Activated CD8-positive, alpha-beta memory T cell treated with anti-CD3 and anti-CD28 coated beads, Interleukin-2, amount 50 U/mL, for 4 hours (primary cell): ENCODE results near the gene PPP1R13L.

ENCODE experiments used
- DNase-seq: peaks from one replicate; pipeline ENCODE4 v3.0.0-alpha.2; 2020

The PPP1R13L gene

DNA sequence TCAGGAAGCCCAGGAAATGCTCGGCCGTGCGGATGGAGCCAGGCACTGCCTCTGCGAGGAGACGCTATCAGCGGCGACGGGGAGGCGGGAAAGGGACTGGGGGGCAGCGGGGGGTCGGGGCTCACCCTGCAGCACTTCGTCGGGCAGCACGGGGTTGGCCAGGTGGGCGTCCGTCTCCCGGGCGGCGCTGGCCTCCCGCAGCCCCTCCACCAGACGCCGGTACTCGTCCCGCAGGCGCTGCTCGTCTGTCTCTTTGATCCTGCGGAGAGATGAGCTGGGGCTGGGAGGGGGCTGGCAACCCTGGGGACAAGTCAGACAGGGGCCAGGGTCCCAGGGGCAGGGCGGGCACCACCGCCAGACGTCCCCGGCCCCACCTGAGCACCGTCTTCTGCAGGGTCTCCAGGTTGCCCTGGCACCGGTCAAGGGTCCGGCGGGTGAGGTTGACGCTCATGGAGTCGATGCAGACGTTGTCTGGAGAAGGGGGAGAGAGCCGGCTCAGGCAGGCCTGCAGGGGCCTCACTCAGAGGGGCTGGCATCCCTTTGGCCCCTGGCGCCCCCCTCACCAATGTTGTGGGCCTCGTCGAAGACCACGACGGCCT lies 40.9 kb downstream of the PPP1R13L start:
- no peak for DNase-seq

- no peak for DNase-seq
Measured at GRCh38 chr19:45362291-45362690, 42.6 kb downstream of the PPP1R13L start.

GRCh38 chr19:45361608-45362007 lies 43.3 kb downstream of the PPP1R13L start:
- no peak for DNase-seq

DNA sequence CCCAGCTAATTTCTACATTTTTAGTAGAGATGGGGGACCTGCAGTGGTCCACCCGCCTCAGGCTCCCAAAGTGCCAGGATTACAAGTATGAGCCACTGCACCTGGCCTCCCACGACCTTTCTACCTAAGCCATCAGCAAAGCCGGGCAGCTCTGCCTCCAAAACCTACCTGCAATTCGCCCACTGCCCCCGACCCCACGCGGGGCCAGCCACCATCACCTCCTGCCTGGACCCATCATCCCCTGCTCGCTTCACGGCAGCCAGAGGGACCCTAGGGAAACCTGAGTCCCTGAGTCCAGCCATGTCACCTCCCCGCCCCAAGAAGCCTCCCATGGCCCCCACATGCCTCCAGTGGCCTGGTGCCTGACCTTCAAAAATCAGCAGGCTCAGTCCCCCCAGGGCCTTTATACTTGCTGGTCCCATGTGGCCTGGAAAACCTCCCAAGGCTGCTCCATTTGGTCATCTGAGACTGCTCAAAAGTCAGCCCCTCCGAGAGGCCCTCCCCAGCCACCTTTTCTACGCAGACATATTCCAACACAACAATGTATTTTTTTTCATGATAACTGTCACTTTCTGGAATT lies 46.6 kb downstream of the PPP1R13L start:
- DNase-seq: no peak

GRCh38 chr19:45357445-45357783 lies 47.5 kb downstream of the PPP1R13L start:
- no peak for DNase-seq

DNA sequence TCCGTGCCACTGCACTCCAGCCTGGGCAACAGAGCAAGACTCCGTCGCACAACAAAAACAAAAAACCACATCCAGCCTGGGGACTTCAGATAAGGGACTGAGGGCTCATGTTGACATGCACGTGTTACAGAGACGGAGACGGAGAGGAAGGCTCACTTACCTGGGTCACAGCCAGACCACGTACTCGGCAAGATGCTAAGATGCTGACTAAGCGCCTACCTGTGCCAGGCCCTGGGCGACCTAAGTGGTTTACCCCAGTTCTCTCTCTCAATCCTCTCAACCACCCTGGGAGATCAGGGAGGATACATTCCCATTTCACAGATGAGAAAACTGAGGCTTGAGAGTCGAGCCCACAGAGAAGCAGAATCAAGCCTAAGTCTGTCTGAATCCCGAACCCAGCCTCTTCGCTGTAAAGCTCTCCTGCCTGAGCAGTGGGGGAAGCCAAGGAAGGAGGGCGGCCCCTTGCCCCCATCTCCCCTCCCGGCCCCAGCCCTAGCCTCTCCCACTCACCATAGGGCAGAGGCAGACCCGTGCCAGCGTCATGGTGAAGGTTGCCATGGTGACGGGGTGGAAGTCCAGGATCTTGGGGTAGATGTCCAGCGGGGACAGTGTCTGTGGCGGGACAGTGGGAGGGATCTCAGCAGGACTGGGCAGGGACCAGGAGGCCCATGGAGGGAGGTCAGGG lies 48.0 kb downstream of the PPP1R13L start:
- no peak for DNase-seq

- DNase-seq: no peak
Measured at GRCh38 chr19:45355910-45356309, 49.0 kb downstream of the PPP1R13L start.

GRCh38 chr19:45355402-45355801 lies 49.5 kb downstream of the PPP1R13L start:
- DNase-seq: no peak

- DNase-seq: no peak
Measured at GRCh38 chr19:45354241-45354842, 50.5 kb downstream of the PPP1R13L start.

DNA sequence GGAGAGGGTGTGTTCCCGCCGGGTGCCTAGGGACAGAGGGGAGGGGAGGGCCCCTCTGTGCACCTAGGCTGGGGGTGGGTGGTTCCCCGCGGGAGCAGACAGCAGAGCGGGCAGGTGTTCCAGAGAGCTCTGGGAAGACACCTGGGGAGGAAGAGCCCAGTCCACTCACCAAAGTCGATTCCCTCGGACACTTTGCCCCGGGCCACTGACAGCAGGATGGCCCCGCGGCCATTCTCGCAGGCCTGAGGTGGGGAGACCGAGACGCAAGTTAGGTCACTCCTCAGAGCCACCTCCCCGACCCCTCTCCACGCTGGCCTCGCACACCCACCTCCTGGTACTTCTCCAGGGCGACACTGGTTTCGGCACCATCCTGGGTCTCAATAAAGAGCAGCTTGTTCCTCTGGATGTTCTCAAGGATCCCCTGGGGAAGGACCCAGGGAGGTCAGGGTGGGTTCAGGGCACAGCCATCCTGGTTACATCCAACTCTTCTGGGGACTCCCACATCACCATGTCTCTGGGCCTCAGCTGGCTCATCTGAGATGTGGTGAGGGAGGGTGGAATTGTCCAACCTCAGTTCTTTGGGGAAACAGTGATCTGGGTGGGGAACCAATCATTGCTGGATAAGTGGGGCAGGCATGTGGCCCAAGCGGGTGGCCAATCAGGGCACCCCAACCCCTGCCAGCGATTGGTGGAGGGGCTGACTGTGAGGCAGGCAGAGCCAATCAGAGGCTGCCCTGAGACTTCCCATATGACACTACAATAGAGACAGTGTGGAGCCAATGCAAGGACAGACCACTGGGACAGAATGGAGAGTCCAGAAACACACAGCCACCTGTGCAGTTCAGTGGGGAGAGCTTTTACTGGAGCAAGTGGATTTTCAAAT lies 51.7 kb downstream of the PPP1R13L start:
- DNase-seq: no peak

DNA sequence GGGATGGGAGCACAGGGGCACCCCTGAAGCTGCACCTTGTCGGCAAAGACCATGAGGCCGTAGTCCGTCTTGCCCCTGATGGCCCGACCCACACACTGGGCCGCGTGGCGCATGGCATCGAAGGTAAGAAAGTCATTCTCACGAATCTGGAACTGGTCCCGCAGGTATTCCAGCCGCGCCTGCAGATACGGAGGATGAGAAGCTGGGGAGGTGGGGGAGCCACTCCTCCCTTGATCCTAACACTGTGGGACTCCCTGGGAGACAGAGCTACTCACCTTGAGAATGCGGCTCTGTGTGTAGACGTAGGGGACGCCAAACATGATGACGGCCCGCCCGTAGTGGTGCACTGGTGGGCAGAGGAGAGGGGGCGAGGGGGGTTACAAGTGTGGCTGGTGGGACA lies 52.4 kb downstream of the PPP1R13L start:
- DNase-seq: no peak

- DNase-seq: no peak
Measured at GRCh38 chr19:45352062-45352461, 52.8 kb downstream of the PPP1R13L start.

GRCh38 chr19:45351401-45351952 lies 53.4 kb downstream of the PPP1R13L start:
- no peak for DNase-seq

- DNase-seq: no peak
Measured at GRCh38 chr19:45350477-45351058, 54.3 kb downstream of the PPP1R13L start.

GRCh38 chr19:45349430-45349941 lies 55.4 kb downstream of the PPP1R13L start:
- no peak for DNase-seq

GRCh38 chr19:45349126-45349415 lies 55.8 kb downstream of the PPP1R13L start:
- no peak for DNase-seq

DNA sequence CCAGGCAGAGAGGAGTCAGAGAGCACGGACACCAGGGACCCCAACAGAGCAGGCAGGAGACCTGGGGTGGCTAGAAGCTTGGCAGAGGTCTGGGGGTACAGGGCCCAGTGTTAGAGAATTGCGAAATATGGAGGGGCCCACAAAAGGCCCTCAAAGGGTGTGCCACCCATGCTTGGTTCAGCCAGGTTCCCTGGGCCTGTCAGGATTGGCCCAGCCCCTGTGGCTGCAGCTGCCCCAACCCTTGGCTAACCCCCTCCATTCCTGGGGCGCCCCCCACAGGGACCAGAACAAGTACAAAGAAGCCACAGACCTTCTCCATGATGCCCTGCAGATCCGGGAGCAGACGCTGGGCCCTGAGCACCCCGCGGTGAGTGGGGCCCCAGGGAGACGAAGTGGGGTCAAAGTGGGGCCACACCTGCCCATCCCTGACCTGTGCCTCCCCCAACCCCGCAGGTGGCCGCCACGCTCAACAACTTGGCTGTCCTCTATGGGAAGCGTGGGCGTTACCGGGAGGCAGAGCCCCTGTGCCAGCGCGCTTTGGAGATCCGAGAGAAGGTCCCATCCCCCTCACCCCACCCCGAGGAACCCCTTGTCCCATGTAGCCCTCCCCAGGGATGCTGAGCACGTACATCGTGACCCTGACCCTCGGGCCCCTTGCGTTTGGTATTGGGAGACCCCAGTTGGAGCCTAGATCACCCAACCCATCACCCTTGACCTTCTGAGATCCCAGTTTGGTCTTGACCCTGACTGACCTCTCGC lies 56.3 kb downstream of the PPP1R13L start:
- no peak for DNase-seq

GRCh38 chr19:45347570-45348366 lies 57.1 kb downstream of the PPP1R13L start:
- DNase-seq: no peak

DNA sequence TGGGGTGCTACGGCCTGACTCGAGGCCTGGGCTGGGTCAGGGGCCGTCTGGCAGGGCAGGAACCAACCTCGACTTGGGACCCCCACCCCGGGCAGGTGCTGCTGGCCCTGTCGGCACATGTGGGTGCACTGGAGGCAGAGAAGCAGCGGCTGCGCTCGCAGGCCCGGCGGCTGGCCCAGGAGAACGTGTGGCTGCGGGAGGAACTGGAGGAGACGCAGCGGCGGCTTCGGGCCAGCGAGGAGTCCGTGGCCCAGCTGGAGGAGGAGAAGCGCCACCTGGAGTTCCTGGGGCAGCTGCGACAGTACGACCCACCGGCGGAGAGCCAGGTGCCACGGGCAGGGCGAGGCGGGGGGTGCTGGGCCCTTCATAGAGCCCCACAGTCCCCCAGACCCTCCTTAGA lies 58.4 kb downstream of the PPP1R13L start:
- no peak for DNase-seq

GRCh38 chr19:45345506-45345860 lies 59.4 kb downstream of the PPP1R13L start:
- no peak for DNase-seq
